ENCODE measurements around the gene B4GALT2. TPM values are rescaled to one million over a fixed set of nuclear protein-coding genes. Genes with fewer than 3 reads are reported as not detected.
A peak's percentile ranks its signal among the peaks of the same experiment; 100 is the strongest.

B4GALT2 gene
- total and polyA plus RNA-seq, 10 of the 15 experiments (the other 5 are each of a cell fraction or from before 2014, with no cell fraction given), result 0.98 to 61.0 (median 23.4) TPM

DNA sequence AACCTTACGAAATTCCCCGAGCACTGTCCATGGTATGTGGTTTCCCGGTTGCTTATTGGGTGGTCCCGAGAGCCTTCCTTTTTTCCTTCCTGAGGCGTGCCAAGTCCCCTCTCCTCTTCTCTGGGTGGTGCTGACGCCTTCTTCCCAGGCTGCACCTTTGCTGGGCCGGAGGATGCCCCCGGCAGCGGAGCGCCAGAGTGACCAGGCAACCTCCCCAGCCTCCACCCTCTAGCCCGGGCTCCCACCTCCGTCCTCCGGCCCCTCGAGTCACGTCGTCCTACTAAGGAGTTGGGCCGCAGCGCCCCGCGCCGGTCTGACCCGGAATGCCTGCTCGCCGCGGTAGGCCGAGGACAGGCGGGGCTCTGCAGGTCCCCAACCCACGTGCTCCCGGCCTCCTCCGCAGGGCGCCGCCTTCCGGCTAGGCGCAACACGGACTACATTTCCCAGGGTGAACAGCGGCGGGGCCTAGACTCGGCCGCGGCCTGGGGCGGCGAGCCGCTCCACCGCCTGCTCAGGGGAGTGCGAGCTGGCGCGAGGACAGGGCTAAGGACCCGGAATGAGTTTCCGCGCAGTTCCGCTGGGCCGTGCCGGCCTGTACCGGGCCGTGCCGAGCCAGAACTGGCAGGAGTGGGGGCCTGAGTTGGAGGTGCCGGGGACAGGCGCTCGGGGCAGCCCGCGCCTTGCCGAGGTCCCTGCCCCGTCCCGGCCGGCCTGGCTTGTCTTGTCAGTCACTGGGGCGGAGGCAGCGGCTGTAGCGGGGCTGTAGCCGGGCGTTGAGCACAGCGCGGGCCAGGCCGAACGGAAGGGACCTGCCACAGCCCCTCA lies 32.6 kb upstream of the B4GALT2 start, which contains the start of gene IPO13 (continued):
- TF ChIP-seq ZZZ3 (IDR thresholded peaks at IDR 0.05; ENCODE audit: control insufficient read depth, insufficient read length, low read depth) (no peak), HCFC1 (IDR thresholded peaks at IDR 0.05; ENCODE audit: low read length) (peak; percentile 96), ZNF207 (IDR thresholded peaks at IDR 0.05; ENCODE audit: borderline replicate concordance) (peak; percentile 99), NR2C1 (IDR thresholded peaks at IDR 0.05) (peak; percentile 69), FOXK2 (IDR thresholded peaks at IDR 0.05) (peak; percentile 44; the same call in 1 of the 2 replicates), ATF7 (IDR thresholded peaks at IDR 0.05; ENCODE audit: low read depth) (no peak; the same call in 1 of the 2 replicates), NFIC (IDR thresholded peaks at IDR 0.05; ENCODE audit: low read depth, low read length) (no peak), NRF1 (conservative IDR thresholded peaks at IDR 0.05; ENCODE audit: low read depth, low read length) (peak; percentile 3; the same call in 1 of the 2 replicates), MYB (IDR thresholded peaks at IDR 0.05; ENCODE audit: borderline replicate concordance, low read depth, low read length) (peak; percentile 99), POLR2A (IDR thresholded peaks at IDR 0.05; ENCODE audit: low read depth, low read length) (peak; percentile 95), ZNF24 (IDR thresholded peaks at IDR 0.05) (no peak), HDGF (IDR thresholded peaks at IDR 0.05) (peak; percentile 95; the same call in 1 of the 2 replicates), TAF1 (IDR thresholded peaks at IDR 0.05; ENCODE audit: borderline replicate concordance, low read depth, low read length) (peak; percentile 89), LARP7 (IDR thresholded peaks at IDR 0.05) (peak; percentile 99), POLR2AphosphoS2 (IDR thresholded peaks at IDR 0.05; ENCODE audit: low read depth, low read length) (no peak; the same call in 1 of the 2 replicates), MYC (IDR thresholded peaks at IDR 0.05; ENCODE audit: insufficient read depth, insufficient read length, insufficient replicate concordance, low read length, severe bottlenecking) (peak; percentile 84), SIN3A (IDR thresholded peaks at IDR 0.05; ENCODE audit: low read depth, low read length) (peak; percentile 35; the same call in 1 of the 2 replicates), POU2F2 (IDR thresholded peaks at IDR 0.05; ENCODE audit: borderline replicate concordance, low read depth, low read length) (peak; percentile 55; the same call in 1 of the 3 replicates), BMI1 (IDR thresholded peaks at IDR 0.05; ENCODE audit: borderline replicate concordance) (no peak), SMAD5 (IDR thresholded peaks at IDR 0.05; ENCODE audit: low read depth) (no peak; the same call in 1 of the 2 replicates), SRF (IDR thresholded peaks at IDR 0.05; ENCODE audit: low read depth in 2 of 2, low read length in 2 of 2) (0 out of 4 replicates have a peak, but pooled peaks have one; percentile 4 to 45), SPI1 (IDR thresholded peaks at IDR 0.05; ENCODE audit: borderline replicate concordance, insufficient read depth, low read depth, low read length) (no peak), ZNF217 (IDR thresholded peaks at IDR 0.05) (no peak), ETV6 (conservative IDR thresholded peaks at IDR 0.05 in 1 of 2, IDR thresholded peaks at IDR 0.05 in 1 of 2; ENCODE audit: borderline replicate concordance in 1 of 2, low read depth in 1 of 2) (no peak)
- TF ChIP-seq, protein P1, sequence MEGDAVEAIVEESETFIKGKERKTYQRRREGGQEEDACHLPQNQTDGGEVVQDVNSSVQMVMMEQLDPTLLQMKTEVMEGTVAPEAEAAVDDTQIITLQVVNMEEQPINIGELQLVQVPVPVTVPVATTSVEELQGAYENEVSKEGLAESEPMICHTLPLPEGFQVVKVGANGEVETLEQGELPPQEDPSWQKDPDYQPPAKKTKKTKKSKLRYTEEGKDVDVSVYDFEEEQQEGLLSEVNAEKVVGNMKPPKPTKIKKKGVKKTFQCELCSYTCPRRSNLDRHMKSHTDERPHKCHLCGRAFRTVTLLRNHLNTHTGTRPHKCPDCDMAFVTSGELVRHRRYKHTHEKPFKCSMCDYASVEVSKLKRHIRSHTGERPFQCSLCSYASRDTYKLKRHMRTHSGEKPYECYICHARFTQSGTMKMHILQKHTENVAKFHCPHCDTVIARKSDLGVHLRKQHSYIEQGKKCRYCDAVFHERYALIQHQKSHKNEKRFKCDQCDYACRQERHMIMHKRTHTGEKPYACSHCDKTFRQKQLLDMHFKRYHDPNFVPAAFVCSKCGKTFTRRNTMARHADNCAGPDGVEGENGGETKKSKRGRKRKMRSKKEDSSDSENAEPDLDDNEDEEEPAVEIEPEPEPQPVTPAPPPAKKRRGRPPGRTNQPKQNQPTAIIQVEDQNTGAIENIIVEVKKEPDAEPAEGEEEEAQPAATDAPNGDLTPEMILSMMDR (IDR thresholded peaks at IDR 0.05 in 2 of 3, conservative IDR thresholded peaks at IDR 0.05 in 1 of 3; ENCODE audit: control insufficient read depth in 2 of 3, extremely low read depth in 1 of 3, insufficient read depth in 1 of 3, low read depth in 3 of 3, low read length in 3 of 3), result peak; percentile 83 to 87 (median 85)
- TF ChIP-seq, protein P2, sequence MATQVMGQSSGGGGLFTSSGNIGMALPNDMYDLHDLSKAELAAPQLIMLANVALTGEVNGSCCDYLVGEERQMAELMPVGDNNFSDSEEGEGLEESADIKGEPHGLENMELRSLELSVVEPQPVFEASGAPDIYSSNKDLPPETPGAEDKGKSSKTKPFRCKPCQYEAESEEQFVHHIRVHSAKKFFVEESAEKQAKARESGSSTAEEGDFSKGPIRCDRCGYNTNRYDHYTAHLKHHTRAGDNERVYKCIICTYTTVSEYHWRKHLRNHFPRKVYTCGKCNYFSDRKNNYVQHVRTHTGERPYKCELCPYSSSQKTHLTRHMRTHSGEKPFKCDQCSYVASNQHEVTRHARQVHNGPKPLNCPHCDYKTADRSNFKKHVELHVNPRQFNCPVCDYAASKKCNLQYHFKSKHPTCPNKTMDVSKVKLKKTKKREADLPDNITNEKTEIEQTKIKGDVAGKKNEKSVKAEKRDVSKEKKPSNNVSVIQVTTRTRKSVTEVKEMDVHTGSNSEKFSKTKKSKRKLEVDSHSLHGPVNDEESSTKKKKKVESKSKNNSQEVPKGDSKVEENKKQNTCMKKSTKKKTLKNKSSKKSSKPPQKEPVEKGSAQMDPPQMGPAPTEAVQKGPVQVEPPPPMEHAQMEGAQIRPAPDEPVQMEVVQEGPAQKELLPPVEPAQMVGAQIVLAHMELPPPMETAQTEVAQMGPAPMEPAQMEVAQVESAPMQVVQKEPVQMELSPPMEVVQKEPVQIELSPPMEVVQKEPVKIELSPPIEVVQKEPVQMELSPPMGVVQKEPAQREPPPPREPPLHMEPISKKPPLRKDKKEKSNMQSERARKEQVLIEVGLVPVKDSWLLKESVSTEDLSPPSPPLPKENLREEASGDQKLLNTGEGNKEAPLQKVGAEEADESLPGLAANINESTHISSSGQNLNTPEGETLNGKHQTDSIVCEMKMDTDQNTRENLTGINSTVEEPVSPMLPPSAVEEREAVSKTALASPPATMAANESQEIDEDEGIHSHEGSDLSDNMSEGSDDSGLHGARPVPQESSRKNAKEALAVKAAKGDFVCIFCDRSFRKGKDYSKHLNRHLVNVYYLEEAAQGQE (IDR thresholded peaks at IDR 0.05; ENCODE audit: low read depth, low read length), result peak; percentile 84

Measured in GM12878 (cell line).